ENCODE measurements around the gene RBPJL. TPM values are rescaled to one million over a fixed set of nuclear protein-coding genes. Genes with fewer than 3 reads are reported as not detected.

Gene RBPJL
- total and polyA plus RNA-seq, 2 of the 13 experiments (the other 11 are each of a cell fraction or from before 2014, with no cell fraction given) = not detected

- Histone ChIP-seq H3K4me1 (ENCODE audit: insufficient read depth, low read length) (0 out of 2 replicates have a peak, but pooled peaks cover 4% of the 10 kb centered on the region), H4K20me1 (ENCODE audit: insufficient read depth, low read length) (no peaks in the 10 kb centered on the region), H3K4me3 (replicated peaks in 1 of 3; ENCODE audit: insufficient read depth in 1 of 3, low read depth in 2 of 3, low read length in 3 of 3) (no peak overlapping the region), H3K36me3 (replicated peaks in 1 of 2; ENCODE audit: control insufficient read depth in 1 of 2, insufficient read depth in 2 of 2, low read length in 2 of 2) (no peaks in the 10 kb centered on the region), H3K27me3 (ENCODE audit: control insufficient read depth in 1 of 2, insufficient read depth in 2 of 2, low read length in 2 of 2) (peaks cover 6 to 43% of the 10 kb centered on the region in 2 experiments; a peak in 4 of 5 replicates), H3K79me2 (ENCODE audit: insufficient read depth, low read length) (no peaks in the 10 kb centered on the region), H2AFZ (ENCODE audit: low read length) (no peak overlapping the region), H3K27ac (ENCODE audit: extremely low read length, insufficient read depth, low read length) (no peak overlapping the region), H3K9ac (ENCODE audit: insufficient read depth, low read depth, low read length) (no peak overlapping the region), H3K9me3 (ENCODE audit: low read length) (no peaks in the 10 kb centered on the region), H3K4me2 (ENCODE audit: low read depth, low read length) (no peak overlapping the region)
- POLR2A ChIA-PET = no interaction called here
- 31% methylated on average over 16 of the region's 16 CpGs for WGBS (ENCODE audit: low lambda C conversion rate)
- FAIRE-seq (no peak), DNase-seq (ENCODE audit: low spot score) (no peak), ATAC-seq (no peak)
- intact Hi-C loops (cut with micrococcal nuclease; ENCODE audit: unreplicated experiment) = no loop called here
- CTCF ChIA-PET (ENCODE audit: low intra/inter-chr PET ratio, low total read pairs) = interaction anchor here (1.6 to 2.1 kb wide), 2 partner anchors 130 to 143 kb away, joined by 6 to 11 read pairs; no protein-coding TSS in a partner anchor
- no TSS peak for BruUV-seq (replicated peaks)
- in situ Hi-C loops (cut with HindIII; ENCODE audit: extremely low pct_ligation_motif_present, low pct_unique_long_range_greater_than_20kb) = no loop called here
- TF ChIP-seq, protein P1, sequence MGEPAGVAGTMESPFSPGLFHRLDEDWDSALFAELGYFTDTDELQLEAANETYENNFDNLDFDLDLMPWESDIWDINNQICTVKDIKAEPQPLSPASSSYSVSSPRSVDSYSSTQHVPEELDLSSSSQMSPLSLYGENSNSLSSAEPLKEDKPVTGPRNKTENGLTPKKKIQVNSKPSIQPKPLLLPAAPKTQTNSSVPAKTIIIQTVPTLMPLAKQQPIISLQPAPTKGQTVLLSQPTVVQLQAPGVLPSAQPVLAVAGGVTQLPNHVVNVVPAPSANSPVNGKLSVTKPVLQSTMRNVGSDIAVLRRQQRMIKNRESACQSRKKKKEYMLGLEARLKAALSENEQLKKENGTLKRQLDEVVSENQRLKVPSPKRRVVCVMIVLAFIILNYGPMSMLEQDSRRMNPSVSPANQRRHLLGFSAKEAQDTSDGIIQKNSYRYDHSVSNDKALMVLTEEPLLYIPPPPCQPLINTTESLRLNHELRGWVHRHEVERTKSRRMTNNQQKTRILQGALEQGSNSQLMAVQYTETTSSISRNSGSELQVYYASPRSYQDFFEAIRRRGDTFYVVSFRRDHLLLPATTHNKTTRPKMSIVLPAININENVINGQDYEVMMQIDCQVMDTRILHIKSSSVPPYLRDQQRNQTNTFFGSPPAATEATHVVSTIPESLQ (CRISPR knock-in tag; conservative IDR thresholded peaks at IDR 0.05) = no peak
- TF ChIP-seq CBX1 (IDR thresholded peaks at IDR 0.05; ENCODE audit: low read depth) (no peak), ZNF678 (CRISPR knock-in tag; IDR thresholded peaks at IDR 0.05) (no peak), MATR3 (CRISPR knock-in tag; IDR thresholded peaks at IDR 0.05) (no peak), BCL3 (CRISPR knock-in tag; IDR thresholded peaks at IDR 0.05) (no peak), MLX (CRISPR knock-in tag; IDR thresholded peaks at IDR 0.05) (no peak), ATF7-NPFF (CRISPR knock-in tag; IDR thresholded peaks at IDR 0.05; ENCODE audit: low read depth) (no peak), MYC (CRISPR knock-in tag; IDR thresholded peaks at IDR 0.05; ENCODE audit: borderline replicate concordance) (no peak), PRMT3 (CRISPR knock-in tag; IDR thresholded peaks at IDR 0.05; ENCODE audit: borderline replicate concordance, low read depth) (no peak), THAP8 (CRISPR knock-in tag; IDR thresholded peaks at IDR 0.05; ENCODE audit: borderline replicate concordance) (no peak), E2F2 (CRISPR knock-in tag; IDR thresholded peaks at IDR 0.05; ENCODE audit: borderline replicate concordance) (no peak), SATB2 (CRISPR knock-in tag; IDR thresholded peaks at IDR 0.05) (no peak), SAP130 (CRISPR knock-in tag; IDR thresholded peaks at IDR 0.05; ENCODE audit: low read depth) (no peak), ZNF232 (CRISPR knock-in tag; IDR thresholded peaks at IDR 0.05; ENCODE audit: borderline replicate concordance) (no peak), GZF1 (CRISPR knock-in tag; IDR thresholded peaks at IDR 0.05) (no peak), MYNN (CRISPR knock-in tag; IDR thresholded peaks at IDR 0.05; ENCODE audit: low read depth) (no peak)
- TF ChIP-seq, protein P2, sequence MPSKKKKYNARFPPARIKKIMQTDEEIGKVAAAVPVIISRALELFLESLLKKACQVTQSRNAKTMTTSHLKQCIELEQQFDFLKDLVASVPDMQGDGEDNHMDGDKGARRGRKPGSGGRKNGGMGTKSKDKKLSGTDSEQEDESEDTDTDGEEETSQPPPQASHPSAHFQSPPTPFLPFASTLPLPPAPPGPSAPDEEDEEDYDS (CRISPR knock-in tag; IDR thresholded peaks at IDR 0.05) = no peak
These were observed 518 bp downstream of the RBPJL start for GRCh38 chr20:45307076-45307640.

Data from HepG2 (cell line).